GM12874 (cell line): ENCODE data around the gene LENEP.

ENCODE experiments used
- TF ChIP-seq, protein P1 (sequence below): IDR thresholded peaks from 2 replicates; pipeline ENCODE4 v1.5.1; 2011; ENCODE audit warnings: low read depth, mild to moderate bottlenecking, control low read depth, low read length, moderate library complexity; ENCODE audit not compliant: insufficient read depth

The LENEP gene

DNA sequence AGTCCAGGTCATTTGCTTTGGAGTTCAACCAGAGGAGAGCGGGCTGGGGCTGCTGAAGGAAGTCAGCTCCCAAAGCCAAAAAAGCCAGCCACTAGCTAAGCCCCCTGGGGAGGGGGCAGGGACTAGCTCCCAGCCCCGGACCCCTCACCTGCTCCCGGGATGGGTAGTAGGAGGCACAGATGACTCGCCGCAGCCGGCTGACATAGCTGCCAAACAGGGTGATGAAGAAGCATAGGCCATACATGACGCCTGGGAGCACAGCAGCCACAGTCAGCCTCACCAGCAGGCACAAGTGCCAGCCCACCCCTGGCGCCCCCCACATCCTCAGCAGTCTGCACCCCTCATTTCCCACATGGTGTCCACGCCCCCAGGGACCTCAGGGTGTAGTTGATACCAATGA lies 32.8 kb downstream of the LENEP start:
- TF ChIP-seq, protein P1, sequence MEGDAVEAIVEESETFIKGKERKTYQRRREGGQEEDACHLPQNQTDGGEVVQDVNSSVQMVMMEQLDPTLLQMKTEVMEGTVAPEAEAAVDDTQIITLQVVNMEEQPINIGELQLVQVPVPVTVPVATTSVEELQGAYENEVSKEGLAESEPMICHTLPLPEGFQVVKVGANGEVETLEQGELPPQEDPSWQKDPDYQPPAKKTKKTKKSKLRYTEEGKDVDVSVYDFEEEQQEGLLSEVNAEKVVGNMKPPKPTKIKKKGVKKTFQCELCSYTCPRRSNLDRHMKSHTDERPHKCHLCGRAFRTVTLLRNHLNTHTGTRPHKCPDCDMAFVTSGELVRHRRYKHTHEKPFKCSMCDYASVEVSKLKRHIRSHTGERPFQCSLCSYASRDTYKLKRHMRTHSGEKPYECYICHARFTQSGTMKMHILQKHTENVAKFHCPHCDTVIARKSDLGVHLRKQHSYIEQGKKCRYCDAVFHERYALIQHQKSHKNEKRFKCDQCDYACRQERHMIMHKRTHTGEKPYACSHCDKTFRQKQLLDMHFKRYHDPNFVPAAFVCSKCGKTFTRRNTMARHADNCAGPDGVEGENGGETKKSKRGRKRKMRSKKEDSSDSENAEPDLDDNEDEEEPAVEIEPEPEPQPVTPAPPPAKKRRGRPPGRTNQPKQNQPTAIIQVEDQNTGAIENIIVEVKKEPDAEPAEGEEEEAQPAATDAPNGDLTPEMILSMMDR, result no peak

DNA sequence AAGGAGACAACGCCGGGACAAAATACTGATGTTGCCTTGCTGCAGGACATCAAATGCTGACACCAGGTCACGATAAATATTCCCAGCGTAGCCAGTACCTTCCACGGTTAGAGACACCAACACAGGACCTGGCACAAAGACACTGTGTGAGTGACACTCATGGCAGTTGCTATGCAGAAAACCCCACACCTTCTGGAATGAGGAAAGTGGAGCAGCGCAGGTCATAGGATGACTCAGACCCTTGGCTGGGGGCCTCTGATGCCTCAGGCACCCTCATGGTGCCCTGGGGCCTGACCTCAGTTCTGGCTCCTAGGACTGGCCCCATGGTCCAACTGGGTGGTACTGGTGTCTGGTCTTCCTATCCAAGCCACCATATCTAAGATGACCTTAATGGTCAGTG lies 33.2 kb downstream of the LENEP start:
- TF ChIP-seq, protein P1, result no peak

DNA sequence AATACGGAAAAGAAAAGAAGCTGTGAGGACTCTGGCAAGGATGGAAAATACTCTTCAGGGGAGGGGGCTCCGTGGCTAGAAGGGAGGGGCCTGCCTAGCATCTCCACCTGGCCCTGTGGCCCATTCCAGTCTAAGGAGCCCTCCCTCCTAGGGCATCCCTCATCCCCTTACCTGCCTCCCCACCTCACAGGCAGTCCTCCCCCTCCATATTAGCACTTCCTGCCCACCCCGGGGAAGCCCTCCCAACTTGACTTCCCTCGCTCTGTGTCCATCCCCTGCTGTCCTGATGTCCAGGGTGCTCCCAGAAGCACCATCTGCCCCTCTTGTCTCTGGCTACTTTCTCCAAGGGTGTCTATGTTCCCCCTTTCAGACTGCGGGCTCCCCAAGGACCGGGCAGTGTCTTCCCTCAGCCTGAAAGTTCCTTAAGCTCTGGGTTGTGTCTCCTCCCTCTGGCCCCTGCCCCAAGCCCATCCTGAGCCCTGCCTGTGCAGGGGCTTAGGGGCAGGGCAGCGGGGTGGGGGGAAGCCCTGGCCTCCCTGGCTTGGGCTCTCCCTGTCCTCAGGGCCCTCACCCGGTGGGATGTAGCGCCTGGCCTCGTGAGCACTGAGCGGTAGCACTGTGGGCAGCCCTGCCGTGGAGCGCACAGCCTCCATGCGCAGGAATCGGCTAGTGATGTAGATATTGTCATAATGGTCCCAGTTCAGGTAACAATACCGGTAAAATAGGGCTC lies 36.3 kb downstream of the LENEP start:
- TF ChIP-seq, protein P1, result no peak

DNA sequence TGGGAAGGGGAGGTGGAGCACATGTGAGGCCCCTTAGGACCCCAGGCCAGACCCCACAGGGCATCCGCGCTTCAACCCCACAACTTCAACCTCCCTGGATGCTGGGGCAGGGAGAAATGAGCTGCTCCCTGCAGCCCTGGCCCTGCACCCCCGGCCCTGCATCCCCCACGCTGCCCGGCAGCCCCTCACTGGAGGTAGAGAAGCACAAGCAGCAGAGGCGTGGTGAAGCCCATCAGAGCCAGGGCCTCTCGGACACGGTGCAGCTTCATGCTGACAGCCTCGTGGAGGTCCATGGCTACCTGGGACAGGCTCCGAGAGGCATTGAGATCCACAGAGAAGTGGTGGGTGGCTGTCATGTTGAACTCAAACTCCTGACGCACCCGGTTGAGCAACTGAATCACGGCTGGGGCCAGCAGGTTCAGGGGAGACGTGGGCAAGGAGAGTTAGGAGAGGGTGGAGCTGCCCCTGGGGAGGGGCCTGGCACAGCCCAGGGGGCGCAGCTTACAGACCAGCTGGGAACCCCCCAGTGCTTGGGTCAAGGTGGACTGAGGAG lies 36.9 kb downstream of the LENEP start:
- TF ChIP-seq, protein P1, result no peak

GRCh38 chr1:155030899-155031298 lies 37.5 kb downstream of the LENEP start:
- TF ChIP-seq, protein P1, result no peak

GRCh38 chr1:155032886-155033285 lies 39.5 kb downstream of the LENEP start:
- TF ChIP-seq, protein P1, result no peak

- TF ChIP-seq, protein P1, result no peak
Measured at GRCh38 chr1:155033524-155033923, 40.1 kb downstream of the LENEP start, which contains the start of the genes DCST1 and DCST2. Gene DCST1 (plus strand): TSS chr1:155033824. CDS start chr1:155034037, 213 bp downstream. Gene DCST2 (minus strand): TSS chr1:155033781. CDS start chr1:155033701, 80 bp downstream.
